GM12872 (cell line): ENCODE results near the gene GABARAPL1.
A peak's percentile ranks its signal among the peaks of the same experiment; 100 is the strongest.

ENCODE experiments used
- TF ChIP-seq, protein P1 (sequence below): IDR thresholded peaks from 3 replicates; pipeline ENCODE4 v1.5.1; 2011; ENCODE audit warnings: low read depth, mild to moderate bottlenecking, low read length, moderate library complexity; ENCODE audit not compliant: insufficient read depth

Gene GABARAPL1

DNA sequence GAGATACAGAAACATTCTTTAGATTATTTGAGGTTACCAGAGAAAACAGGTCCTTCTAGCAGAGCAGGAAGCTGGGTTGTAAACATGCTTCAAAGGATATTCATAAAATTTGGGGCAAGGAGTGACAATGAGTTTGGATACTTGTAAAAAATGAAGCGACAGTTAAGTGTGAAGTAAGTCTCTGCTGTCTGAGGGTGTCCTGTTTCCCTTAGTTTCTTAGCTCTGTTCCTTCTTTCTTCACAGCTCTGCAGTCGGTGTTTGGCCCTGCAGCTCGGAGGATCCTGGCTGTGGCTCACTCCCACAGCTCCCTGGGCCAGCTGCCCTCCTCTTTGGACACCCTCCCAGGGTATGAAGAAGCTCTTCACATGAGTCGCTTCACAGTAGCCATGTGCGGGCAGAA is 23.0 kb upstream of the GABARAPL1 start:
- TF ChIP-seq, protein P1, sequence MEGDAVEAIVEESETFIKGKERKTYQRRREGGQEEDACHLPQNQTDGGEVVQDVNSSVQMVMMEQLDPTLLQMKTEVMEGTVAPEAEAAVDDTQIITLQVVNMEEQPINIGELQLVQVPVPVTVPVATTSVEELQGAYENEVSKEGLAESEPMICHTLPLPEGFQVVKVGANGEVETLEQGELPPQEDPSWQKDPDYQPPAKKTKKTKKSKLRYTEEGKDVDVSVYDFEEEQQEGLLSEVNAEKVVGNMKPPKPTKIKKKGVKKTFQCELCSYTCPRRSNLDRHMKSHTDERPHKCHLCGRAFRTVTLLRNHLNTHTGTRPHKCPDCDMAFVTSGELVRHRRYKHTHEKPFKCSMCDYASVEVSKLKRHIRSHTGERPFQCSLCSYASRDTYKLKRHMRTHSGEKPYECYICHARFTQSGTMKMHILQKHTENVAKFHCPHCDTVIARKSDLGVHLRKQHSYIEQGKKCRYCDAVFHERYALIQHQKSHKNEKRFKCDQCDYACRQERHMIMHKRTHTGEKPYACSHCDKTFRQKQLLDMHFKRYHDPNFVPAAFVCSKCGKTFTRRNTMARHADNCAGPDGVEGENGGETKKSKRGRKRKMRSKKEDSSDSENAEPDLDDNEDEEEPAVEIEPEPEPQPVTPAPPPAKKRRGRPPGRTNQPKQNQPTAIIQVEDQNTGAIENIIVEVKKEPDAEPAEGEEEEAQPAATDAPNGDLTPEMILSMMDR = no peak

DNA sequence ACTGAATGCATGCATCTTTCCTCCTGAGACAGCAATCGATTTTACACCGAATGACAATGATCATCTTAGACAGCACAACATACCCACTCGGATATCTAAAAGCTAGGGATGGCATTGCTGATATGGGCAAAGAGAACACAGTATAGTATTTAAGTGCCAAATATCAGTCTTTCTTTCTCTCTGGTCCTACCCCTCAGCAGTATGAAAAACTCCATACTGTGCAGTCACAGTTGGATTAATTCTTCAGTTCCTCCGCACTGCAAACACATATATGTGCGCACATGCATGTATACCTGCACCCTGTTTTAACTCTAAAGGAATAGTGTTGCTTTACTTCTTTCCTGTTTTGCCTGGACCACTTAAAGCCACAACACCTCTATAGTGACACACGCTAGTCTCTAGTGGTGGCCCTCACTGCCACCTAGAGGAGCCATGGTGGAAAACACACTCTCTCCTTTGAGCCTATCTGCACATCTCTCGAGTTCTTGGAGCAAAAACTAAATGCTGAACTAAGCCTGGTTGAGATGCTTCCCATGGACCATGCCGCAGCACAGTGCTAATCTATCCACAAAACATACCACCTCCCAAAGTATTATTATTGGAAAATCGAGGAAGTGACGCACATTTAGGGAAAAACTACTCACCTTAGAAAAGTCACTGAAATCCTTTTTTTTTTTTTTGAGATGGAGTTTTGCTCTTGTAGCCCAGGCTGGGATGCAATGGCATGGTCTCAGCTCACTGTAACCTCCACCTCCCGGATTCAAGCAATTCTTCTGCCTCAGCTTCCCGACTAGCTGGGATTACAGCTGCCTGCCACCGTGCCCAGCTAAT is 21.9 kb upstream of the GABARAPL1 start:
- TF ChIP-seq, protein P1 = peak; percentile 92

DNA sequence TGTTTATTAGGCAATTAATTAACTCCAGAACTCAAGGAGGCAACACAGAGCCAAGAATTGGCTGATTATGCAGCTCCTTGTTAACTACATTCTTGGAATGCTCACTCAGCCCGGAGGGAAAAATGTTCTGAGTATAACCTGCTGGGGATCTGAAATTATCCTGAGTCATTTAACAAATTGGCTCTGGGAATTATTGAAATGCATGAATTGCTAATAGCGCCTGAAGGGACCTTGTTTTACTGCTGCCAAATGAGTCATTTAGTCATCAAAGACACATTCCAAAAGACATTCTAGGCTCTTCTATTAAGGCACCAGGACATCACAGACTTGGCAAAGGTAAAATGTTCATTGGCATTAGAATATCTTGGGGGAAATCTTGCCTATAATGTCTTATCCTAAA is 20.8 kb upstream of the GABARAPL1 start:
- TF ChIP-seq, protein P1 = no peak

DNA sequence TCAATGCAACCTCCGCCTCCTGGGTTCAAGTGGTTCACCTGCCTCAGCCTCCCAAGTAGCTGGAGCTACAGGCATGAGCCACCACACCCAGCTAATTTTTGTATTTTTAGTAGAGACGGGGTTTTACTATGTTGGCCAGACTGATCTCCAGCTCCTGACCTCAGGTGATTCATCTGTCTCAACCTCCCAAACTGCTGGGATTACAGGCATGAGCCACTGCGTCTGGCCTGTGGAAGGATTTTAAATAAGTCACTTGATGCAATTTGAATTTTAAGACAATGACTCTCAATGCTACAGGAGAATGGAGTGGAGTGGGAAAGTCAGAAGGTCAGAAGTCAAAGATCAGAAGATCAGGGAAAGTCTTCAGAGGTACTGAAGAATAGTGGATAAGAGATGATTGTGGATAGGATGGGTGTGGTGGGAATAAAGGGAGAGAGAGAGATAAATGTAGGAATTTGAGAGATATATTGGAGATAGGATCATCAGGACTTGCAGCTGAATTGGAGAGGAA is 18.5 kb upstream of the GABARAPL1 start:
- TF ChIP-seq, protein P1 = no peak

DNA sequence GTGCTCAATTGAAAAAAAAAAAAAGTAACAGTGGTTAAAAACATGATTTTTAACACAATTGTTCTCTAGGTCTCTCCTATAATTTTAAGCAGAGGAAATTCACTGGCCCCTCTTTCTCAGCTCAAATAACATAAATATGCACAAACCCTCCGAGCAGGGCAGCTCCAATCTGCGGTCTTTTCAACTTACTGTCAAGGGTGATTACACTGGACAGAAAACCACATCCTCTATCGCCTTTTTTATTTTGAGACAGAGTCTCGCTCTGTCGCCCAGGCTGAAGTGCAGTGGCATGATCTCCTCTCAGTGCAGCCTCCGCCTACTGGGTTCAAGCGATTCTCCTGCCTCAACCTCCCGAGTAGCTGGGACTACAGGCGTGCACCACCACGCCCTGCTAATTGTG is 16.5 kb upstream of the GABARAPL1 start:
- TF ChIP-seq, protein P1 = no peak

DNA sequence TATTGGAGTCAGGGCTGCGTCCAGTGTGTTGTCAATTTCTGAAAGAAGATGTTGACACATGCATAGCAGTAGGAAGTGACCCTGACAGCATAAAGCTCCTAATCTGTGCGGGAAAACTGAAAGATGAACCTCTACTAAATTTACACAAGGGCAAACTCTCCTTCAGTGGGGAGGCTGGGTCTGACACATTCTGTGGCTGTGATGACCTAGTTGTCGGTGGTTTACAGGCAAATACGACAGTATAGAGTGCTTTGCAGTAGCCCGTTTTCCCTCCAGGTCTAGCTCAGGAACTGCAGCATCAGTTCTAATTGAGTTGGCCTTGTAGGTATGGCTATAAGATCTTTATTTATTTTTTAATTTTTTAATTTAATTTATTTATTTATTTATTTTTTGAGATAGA is 14.8 kb upstream of the GABARAPL1 start:
- TF ChIP-seq, protein P1 = no peak

DNA sequence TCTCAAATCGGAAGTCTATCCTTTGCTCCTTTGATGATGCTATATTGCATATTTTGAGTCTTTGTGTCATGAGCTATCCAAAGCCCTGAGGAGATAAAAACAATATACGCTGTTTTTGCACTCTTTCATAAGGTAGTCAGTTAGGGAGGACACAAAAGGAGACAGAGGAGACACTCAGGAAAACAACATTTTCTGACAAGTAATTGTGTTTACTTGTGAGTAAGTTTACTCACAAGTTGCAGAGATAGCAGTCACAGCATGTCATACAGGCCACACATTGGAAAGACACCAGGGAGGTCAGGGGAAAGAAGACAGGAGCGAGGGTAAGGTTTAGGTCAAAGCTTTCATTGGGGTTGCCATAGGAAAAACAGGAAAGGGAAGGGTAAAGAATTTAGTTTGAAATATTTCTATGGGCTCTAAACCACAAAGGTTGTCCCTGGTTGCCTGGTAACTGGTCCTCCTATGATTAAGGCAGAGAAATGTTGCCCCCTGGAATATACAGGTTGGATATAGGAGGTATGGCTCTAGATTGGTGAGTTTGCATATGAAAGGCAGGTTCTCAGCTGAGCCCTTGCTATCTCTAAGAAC is 7.4 kb upstream of the GABARAPL1 start:
- TF ChIP-seq, protein P1 = no peak
